HG02763 (cell line): ENCODE results near the gene EXD3.
"Not testable (repeated sequence)": the region's sequence is repeated elsewhere in the genome, so short reads cannot be mapped to it uniquely, and the experiment has no call there.

Source experiments
- ATAC-seq: cut with Tn5 transposase; IDR thresholded peaks from one replicate; pipeline ENCODE4 v1.9.1; 2021; ENCODE audit warnings: mild to moderate bottlenecking, moderate library complexity; ENCODE audit not compliant: unreplicated experiment

Gene EXD3

GRCh38 chr9:137458194-137459151 lies 35.5 kb upstream of the EXD3 start:
- ATAC-seq: peak; percentile 0

GRCh38 chr9:137457406-137458193 lies 34.6 kb upstream of the EXD3 start:
- no peak for ATAC-seq

GRCh38 chr9:137456864-137457405 lies 34.0 kb upstream of the EXD3 start:
- no peak for ATAC-seq

- ATAC-seq: no peak
These were observed 33.3 kb upstream of the EXD3 start for GRCh38 chr9:137456061-137456863.

GRCh38 chr9:137455359-137455991 lies 32.5 kb upstream of the EXD3 start:
- no peak for ATAC-seq

- ATAC-seq: no peak
These were observed 31.8 kb upstream of the EXD3 start for GRCh38 chr9:137454597-137455358.

GRCh38 chr9:137454145-137454596 lies 31.2 kb upstream of the EXD3 start:
- no peak for ATAC-seq

GRCh38 chr9:137453643-137454081 lies 30.7 kb upstream of the EXD3 start:
- no peak for ATAC-seq

- ATAC-seq: no peak
These were observed 30.0 kb upstream of the EXD3 start for GRCh38 chr9:137452761-137453642.

- no peak for ATAC-seq
These were observed 29.2 kb upstream of the EXD3 start for GRCh38 chr9:137452006-137452760.

GRCh38 chr9:137451264-137452005 lies 28.5 kb upstream of the EXD3 start:
- not testable (repeated sequence) for ATAC-seq

GRCh38 chr9:137450539-137451222 lies 27.7 kb upstream of the EXD3 start:
- not testable (repeated sequence) for ATAC-seq

GRCh38 chr9:137449931-137450538 lies 27.1 kb upstream of the EXD3 start:
- ATAC-seq: no peak

GRCh38 chr9:137449081-137449844 lies 26.3 kb upstream of the EXD3 start:
- ATAC-seq: no peak

- ATAC-seq: no peak
These were observed 25.6 kb upstream of the EXD3 start for GRCh38 chr9:137448602-137448962.
